Measurements from ENCODE around the gene OR8H3. TPM values are rescaled to one million over a fixed set of nuclear protein-coding genes. Genes with fewer than 3 reads are reported as not detected.

Gene OR8H3, protein sequence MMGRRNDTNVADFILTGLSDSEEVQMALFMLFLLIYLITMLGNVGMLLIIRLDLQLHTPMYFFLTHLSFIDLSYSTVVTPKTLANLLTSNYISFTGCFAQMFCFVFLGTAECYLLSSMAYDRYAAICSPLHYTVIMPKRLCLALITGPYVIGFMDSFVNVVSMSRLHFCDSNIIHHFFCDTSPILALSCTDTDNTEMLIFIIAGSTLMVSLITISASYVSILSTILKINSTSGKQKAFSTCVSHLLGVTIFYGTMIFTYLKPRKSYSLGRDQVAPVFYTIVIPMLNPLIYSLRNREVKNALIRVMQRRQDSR
- not detected in 2 replicates for total RNA-seq

DNA sequence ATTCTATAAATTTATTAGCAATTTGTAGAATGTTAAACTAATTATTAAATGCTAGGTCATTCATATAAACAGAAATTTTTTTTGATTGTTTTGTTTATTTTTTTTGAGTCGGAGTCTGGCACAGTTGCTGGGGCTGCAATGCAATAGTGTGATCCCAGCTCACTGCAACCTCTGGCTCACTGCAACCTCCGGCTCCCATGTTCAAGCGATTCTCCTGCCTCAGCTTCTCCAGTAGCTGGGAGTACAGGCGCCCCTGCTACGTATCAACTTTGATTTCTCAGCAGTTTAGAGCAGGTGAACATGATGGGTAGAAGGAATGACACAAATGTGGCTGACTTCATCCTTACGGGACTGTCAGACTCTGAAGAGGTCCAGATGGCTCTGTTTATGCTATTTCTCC lies at the start of gene OR8H3:
Gene OR8H3 (plus strand): TSS at position 301 of the 400 bp plus-strand sequence. CDS start 0 bp downstream, at position 301.

DNA sequence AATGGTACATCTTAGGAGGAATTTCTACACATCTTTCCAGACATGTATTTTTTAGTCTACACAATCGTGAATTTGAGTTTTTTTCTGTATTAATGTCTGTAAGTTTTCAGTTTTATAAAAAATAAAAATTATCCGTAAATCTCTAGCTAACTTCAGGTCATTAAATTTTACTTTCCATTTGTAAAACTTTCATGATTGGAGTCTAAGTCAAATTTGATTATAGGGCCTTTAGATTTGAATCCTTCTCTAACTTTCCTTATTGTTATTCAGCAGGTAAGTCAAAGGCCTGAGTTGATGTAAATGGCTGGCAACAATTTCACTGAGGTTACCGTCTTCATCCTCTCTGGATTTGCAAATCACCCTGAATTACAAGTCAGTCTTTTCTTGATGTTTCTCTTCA lies 29.2 kb upstream of the OR8H3 start, which contains the start of gene OR8I2:
Gene OR8I2 (plus strand): TSS at position 301 of the 400 bp plus-strand sequence. CDS start 0 bp downstream, at position 301.

DNA sequence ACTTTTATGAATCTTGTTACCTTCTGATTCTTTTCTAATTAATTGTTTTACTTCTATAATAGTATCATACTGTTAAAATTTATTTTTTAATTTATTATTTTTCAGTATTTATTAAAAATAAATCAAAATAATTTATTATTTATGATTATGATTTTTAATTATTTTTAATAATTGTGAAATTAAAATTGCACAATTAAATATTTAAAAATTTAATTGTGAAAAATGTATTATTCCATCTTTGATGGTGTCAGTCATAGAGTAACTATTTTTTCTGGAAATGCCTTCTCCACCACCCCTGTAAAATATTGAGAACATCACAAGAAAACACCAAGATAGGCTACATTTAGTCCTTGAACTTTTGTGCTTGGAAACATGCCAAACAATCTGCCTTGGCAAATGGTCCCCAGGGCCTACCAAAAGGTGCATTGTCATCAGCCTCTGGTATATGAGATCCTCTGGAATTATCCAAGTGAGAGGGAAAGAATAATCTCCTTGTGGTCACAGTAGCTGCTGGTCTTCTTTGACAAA lies 18.9 kb upstream of the OR8H3 start, which contains the start of gene OR8H2:
Gene OR8H2 (plus strand): TSS at position 478 of the 528 bp plus-strand sequence. CDS start 1,356 bp downstream, outside the sequence.

DNA sequence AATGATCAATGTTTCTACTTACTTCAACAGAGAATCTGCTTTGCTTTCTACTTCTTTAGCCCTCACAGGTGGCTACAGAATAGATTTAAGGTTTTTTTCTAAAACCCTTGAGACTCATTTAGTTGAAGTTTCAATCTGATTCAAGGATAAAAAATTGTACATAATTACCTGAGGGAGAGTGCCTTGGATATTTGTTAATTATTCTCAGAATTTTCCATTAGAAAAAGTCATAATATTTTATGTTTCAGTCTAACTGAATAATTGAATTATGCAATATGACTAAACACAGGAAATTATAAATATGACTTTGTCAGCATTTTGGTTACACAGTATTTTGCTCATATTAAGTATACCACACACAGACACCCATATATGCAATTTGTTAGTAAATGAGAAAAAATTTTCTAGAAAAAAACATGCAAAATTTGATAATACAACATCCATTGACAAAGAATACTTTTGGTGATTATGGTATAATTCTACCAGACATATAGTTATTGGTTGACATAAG lies 18.0 kb downstream of the OR8H3 start, which contains the start of gene OR8J3:
Gene OR8J3 (minus strand): TSS at position 51 of the 511 bp plus-strand sequence. CDS start 2,483 bp downstream, outside the sequence.

DNA sequence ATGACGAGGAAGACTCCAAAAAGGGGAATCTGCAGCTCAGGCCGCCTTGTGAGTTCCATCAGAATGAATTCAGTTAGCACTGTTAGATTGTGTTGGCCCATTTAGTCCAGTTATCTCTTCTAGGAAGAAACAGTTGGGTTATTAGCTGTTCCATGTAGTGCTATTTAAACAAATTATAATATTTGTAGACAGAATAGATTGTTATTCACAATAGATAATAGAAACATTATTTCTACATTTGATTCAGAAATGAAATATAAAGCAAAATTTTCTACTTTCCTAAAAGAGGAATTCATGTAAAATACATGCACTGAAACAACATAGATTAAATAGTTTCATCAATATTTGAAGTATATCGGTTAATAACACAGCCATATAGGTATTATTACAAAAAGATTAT lies 38.0 kb downstream of the OR8H3 start, which contains the start of gene OR8K5:
Gene OR8K5 (minus strand): TSS at position 101 of the 400 bp plus-strand sequence. CDS start 0 bp downstream, at position 101.

Other genes with a start within 250 kb of the OR8H3 start
- gene TRIM51, start 239.1 kb upstream of the OR8H3 start, total RNA-seq, result not detected in 2 replicates
- gene OR5W2, start 207.8 kb upstream of the OR8H3 start, total RNA-seq, result not detected in 2 replicates
- not detected in 2 replicates for gene OR5I1, start 186.0 kb upstream of the OR8H3 start, total RNA-seq
- gene OR10AG1, start 152.4 kb upstream of the OR8H3 start, total RNA-seq, result not detected in 2 replicates
- gene OR5F1, start 127.7 kb upstream of the OR8H3 start, total RNA-seq, result not detected in 2 replicates
- not detected in 2 replicates for gene OR5AS1, start 94.7 kb upstream of the OR8H3 start, total RNA-seq
- not detected in 2 replicates for gene OR8I2, start 29.1 kb upstream of the OR8H3 start, total RNA-seq
- not detected in 2 replicates for gene OR8H2, start 18.7 kb upstream of the OR8H3 start, total RNA-seq
- not detected in 2 replicates for gene OR8J3, start 17.8 kb downstream of the OR8H3 start, total RNA-seq
- not detected in 2 replicates for gene OR8K5, start 37.9 kb downstream of the OR8H3 start, total RNA-seq
- gene OR5J2, start 54.2 kb downstream of the OR8H3 start, total RNA-seq, result not detected in 2 replicates
- not detected in 2 replicates for gene OR5T2, start 111.9 kb downstream of the OR8H3 start, total RNA-seq
- not detected in 2 replicates for gene OR5T3, start 129.9 kb downstream of the OR8H3 start, total RNA-seq
- gene OR5T1, start 151.8 kb downstream of the OR8H3 start, total RNA-seq, result not detected in 2 replicates
- not detected in 2 replicates for gene OR8H1, start 169.9 kb downstream of the OR8H3 start, total RNA-seq
- not detected in 2 replicates for gene OR8K3, start 192.8 kb downstream of the OR8H3 start, total RNA-seq
- not detected in 2 replicates for gene OR8K1, start 223.7 kb downstream of the OR8H3 start, total RNA-seq
- gene OR8J1, start 231.9 kb downstream of the OR8H3 start, total RNA-seq, result not detected in 2 replicates

Data from smooth muscle cell of trachea (primary cell).